NOMO-1 treated with DMSO at 0.1 percent for 48 hours (cell line): ENCODE measurements around the gene GRIK3.

ENCODE experiments used
- DNase-seq: peaks from one replicate; lab custom pipeline; 2025; ENCODE audit not compliant: unreplicated experiment; lab: John Stamatoyannopoulos, UW

GRIK3 gene

GRCh38 chr1:36859926-36860325, 174.4 kb downstream of the GRIK3 start:
- DNase-seq, result no peak

GRCh38 chr1:36858981-36859380, 175.3 kb downstream of the GRIK3 start:
- no peak for DNase-seq

DNA sequence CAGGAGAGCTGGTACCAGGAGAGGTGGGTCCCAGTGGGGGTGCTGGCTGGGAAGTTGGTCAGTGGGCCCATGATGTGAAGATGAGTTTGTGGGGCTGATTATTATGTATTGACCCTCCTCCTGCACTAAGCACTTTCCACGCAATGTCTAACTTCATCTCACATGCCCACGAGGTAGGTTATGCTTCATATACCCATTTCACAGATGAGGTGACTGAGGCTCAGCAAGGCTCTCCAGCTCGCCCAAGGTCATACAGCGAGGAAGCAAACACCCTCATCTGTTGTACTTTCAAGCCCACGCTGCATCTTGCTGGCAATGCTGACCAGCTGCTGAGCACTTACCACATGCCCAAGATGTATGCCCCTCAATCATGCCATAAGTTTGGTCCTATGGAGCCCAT, 175.8 kb downstream of the GRIK3 start:
- no peak for DNase-seq

- DNase-seq, result no peak
These were observed 176.6 kb downstream of the GRIK3 start for GRCh38 chr1:36857754-36858153.

DNA sequence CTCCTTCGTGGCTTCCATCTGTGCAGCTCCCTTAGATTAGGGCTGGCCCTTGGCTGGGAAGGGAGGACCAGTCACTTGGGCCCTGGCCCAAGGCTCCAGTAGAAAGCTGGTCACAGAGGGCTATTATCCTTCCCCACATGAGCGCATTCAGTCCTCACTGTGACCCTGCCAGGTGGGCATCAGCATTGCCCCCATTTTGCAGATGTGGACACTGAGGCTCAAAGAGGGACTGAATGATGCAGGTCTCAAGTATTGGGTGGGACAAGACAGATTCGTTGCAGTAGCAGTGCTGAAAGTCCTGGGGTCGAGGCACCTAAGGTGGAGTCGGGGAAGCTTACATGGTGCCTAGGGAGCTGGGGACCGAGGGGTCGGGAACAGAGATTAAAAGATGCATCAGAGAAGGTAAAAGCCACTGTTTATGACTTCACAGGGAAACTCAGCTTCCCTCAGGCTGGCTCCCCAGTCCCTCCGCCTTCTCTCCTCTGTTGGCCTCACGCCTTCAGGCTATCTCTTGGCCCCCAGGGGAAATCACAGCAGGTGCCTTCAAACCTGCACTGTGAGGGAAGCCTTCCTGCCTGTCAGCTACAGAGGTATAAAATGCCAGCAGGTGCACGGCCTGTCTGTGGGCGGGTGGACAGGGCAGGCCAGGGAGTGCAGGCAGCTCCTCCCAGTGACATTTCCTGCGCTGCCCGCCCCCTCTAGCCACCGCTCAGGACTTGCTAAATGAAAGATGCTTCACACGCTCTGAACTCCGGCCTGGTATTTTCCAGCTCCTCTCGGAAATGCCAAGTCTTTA, 178.4 kb downstream of the GRIK3 start:
- DNase-seq, result no peak

GRCh38 chr1:36853638-36854037, 180.7 kb downstream of the GRIK3 start:
- DNase-seq, result no peak

DNA sequence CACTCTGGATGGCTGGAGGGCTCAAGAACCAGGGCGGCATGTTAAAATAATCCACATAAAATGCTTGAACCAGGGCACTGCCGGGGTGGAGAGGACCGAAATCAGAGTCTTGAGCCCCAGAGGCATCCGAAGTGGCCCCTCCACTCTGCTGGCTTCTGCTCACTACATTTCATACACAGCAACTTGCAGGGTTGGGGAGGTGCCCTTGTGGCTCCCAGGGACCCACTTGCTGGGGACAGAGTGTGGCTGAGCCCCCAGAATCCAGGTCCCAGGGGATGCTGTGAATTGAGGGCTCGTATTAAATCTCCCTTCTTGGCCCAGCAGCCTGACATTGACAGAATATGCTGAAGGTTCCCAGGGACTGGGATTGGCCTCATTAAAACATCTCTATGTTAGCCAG, 181.7 kb downstream of the GRIK3 start:
- no peak for DNase-seq

- no peak for DNase-seq
These were observed 182.7 kb downstream of the GRIK3 start for GRCh38 chr1:36851595-36851994.

DNA sequence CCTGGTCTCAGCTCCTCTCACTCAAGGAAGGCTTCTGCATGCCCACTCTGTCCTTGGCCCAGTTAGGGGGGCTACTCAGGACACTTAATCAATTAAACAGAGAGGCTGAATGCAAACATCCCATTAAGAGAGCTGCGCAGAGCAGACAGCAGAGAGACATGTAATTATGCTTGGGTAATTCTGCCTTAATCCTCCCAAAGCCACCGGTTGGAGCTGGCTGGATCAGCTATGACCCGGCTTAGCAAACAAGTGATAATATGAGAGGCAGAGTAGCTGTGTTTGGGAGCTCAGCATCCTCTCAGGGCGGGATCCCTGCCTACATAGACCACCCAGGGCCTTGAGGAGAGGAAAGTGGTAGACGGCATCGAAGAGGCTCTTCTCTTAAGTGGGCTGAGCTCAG, 183.2 kb downstream of the GRIK3 start:
- DNase-seq, result no peak

DNA sequence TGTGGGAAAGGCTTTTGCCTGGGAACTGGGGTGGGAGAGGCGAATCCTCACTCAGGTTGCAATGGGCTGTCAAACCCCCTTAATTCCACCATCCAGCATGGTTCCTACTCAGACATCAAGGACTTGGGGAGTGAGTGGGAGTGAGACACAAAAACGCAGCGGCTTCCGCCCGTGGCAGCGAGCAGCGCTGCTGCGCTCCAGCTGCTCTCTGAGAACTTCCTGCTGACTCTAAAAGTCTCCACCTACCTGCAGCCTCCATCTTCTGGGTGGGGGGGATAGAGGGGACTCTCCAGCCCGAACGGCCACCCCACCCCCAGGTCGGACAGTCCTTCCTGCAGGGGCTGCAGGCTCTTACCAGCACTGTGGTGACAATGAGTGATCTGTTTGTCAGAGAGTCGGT, 184.4 kb downstream of the GRIK3 start:
- DNase-seq, result no peak

GRCh38 chr1:36847761-36848160, 186.6 kb downstream of the GRIK3 start:
- no peak for DNase-seq

- DNase-seq, result no peak
These were observed 187.1 kb downstream of the GRIK3 start for GRCh38 chr1:36847186-36847585.

- DNase-seq, result no peak
These were observed 188.0 kb downstream of the GRIK3 start for GRCh38 chr1:36846357-36846756.

DNA sequence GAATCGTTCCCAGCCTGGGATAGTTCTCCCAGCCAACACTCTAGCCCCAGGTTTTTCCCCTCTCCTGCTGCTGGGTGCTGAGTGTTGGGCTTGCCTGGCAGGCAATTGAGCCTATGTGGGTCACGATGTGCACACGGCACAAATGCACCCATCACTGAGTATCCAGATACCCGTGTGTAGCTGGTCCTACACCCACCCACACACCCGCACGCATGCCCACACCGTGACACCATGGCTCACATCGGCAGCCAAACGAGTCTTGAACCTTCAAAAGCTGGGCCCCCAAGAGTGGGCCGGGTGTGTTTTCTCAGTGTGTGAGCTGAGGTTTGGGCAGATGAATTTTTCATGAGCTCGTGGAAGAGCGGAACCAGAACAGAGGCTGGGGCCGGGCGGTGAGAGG, 188.5 kb downstream of the GRIK3 start:
- no peak for DNase-seq

DNA sequence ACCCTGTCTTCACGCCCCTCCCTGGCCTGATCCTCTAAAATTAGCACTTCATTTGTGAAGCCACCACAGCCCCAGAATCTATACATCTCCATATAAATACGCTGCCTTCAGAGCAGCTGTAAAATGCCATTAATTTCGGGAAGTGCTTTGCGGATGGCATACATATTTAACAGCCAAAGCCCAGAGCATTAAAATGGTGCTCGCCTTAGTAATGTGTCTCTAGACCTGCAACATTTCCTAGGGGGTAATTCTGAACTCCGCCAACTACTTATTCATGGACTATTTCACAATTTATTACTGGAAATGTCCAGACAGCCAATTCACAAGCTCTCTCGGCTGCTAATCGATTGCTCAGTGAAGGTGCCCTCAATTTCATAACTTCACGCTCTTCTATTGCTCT, 189.4 kb downstream of the GRIK3 start:
- no peak for DNase-seq

DNA sequence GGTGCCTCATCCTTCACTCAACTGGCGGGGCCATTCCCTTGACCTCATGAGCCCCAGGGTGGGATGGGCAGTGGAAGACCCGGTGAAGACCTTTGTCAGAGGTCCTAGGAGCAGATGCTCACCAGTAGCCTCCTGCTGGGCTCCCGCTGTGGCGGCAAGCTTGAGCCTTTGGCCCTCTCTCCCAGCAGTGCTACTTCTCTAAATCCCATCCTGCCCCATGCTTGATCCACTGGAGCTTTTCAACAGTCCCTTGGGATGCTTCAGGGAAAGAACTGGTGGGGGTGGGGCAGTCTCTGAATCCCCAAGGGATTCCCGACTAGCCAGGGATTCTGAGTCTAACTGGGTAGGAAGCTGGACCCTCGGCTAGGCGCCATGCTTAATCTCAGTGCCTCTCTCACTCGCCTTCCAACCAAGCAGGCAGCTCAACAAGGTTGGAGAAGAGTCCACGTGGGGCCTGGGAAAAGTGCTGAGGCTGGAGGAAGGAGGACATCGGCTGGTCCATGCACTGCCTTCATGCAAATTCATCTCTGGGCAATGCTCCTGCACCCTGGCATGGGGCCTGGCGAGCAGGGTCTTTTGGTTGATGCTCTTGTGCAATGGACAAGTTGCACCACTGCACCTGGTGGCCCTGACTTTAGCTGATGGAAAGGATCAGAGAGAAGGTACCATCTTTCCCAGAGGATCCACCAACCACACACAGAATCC, 190.3 kb downstream of the GRIK3 start:
- no peak for DNase-seq

- DNase-seq, result no peak
These were observed 191.3 kb downstream of the GRIK3 start for GRCh38 chr1:36843027-36843426.

DNA sequence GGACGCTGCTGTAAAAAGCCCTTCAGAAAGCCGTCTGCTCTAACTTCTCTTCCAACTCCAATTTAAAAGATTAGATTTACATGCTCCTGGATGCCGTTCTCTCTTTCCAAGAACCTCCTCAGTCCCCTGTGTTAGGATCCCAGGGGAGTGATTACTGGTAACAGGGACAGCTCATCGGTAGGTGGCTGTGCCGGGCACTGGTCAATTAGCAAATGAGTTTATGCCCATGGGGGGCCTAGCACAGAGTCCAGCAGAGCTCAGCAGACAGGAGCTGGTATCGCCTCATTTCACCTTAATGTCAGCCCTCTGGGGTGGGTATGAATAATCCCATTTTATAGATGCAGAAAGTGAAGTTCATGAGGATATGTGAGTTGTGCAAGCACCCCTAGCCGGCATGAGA, 191.9 kb downstream of the GRIK3 start:
- no peak for DNase-seq

DNA sequence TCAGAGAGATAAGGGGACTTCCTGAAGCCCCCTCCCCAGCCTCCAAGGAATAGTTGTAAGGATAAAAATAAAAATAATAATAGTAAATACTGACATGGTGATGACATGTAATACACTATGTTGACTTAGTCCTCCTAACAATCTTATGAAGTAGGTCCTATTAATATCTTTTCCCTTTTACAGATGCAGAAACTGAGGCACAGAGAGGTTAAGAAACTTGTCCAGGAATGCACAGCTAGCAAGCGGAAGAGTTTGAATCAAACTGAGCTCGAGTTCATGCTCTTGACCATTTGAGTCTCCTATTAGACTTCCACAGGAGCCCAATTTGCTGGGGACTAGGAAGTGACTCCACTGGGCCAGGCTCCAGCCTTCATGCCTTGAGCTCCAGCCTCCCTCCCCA, 194.8 kb downstream of the GRIK3 start:
- no peak for DNase-seq

DNA sequence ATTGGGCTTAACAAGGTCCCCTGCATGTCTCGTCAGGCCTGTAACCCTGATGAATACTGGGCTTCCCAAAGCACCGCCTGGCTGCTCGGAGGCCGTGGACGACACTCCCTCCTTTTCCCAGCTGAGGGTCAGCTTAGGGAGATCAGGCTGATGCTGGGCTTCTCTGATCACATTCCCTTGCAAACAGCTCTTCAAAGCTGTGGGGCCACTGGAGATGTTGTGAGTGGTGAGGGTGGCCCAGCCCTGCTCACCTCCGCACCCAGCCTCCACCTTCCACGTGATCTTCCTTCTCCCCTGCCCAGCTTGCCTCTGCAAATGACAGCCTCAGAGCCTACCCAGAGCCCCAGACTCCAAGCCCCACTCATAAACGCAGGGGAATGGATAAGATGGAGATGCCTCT, 195.4 kb downstream of the GRIK3 start:
- no peak for DNase-seq

GRCh38 chr1:36836916-36837315, 197.4 kb downstream of the GRIK3 start:
- DNase-seq, result no peak

GRCh38 chr1:36836196-36836883, 198.0 kb downstream of the GRIK3 start:
- DNase-seq, result no peak
